Measurements from ENCODE around the gene ZNF506. TPM values are rescaled to one million over a fixed set of nuclear protein-coding genes. Genes with fewer than 3 reads are reported as not detected.
A peak's percentile ranks its signal among the peaks of the same experiment; 100 is the strongest.

ZNF506 gene
- total RNA-seq, 1 donor from 2014 or later = 12.9 TPM

DNA sequence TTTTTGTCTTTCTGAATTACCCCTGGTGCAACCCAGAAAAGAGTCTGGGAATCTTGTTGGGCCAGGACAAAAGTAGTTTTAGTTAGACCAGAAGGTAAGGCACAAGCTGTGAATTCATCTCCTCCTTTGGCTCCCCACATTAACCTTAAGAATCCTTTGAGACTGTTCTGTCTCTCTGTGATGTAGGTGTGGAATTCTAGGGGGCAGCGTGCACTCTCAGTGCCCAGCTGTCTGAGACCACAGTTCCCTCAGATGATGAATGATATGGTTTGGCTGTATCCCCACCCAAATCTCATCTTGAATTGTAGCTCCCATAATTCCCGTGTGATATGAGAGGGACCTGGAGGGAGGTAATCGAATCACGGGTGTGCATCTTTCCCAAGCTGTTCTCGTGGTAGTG lies 43.9 kb downstream of the ZNF506 start:
- H3K27ac Mint-ChIP-seq (ENCODE audit: unreplicated experiment) = no peak overlapping the region
- TF ChIP-seq, protein P1, sequence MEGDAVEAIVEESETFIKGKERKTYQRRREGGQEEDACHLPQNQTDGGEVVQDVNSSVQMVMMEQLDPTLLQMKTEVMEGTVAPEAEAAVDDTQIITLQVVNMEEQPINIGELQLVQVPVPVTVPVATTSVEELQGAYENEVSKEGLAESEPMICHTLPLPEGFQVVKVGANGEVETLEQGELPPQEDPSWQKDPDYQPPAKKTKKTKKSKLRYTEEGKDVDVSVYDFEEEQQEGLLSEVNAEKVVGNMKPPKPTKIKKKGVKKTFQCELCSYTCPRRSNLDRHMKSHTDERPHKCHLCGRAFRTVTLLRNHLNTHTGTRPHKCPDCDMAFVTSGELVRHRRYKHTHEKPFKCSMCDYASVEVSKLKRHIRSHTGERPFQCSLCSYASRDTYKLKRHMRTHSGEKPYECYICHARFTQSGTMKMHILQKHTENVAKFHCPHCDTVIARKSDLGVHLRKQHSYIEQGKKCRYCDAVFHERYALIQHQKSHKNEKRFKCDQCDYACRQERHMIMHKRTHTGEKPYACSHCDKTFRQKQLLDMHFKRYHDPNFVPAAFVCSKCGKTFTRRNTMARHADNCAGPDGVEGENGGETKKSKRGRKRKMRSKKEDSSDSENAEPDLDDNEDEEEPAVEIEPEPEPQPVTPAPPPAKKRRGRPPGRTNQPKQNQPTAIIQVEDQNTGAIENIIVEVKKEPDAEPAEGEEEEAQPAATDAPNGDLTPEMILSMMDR (IDR thresholded peaks at IDR 0.05; ENCODE audit: insufficient read depth, low read depth, low read length) = no peak
- TF ChIP-seq EZH2 (IDR thresholded peaks at IDR 0.05; ENCODE audit: insufficient read depth, low read length) = no peak
- Histone ChIP-seq H3K4me2 (ENCODE audit: low read length) (peak overlapping the region; percentile 98), H3K4me1 (ENCODE audit: insufficient read depth, low read length) (peaks cover 13% of the 10 kb centered on the region), H3K4me3 (ENCODE audit: insufficient read depth, low read depth, low read length) (peak overlapping the region; percentile 96), H2AFZ (ENCODE audit: low read depth, low read length) (no peak overlapping the region), H4K20me1 (ENCODE audit: insufficient read depth, low read length) (no peaks in the 10 kb centered on the region), H3K9ac (ENCODE audit: low read length) (no peak overlapping the region), H3K9me3 (ENCODE audit: insufficient read depth, low read depth, low read length) (peaks cover 3% of the 10 kb centered on the region), H3K79me2 (ENCODE audit: insufficient read depth, low read length) (peaks cover 7% of the 10 kb centered on the region), H3K36me3 (ENCODE audit: insufficient read depth, low read length) (peaks cover 6% of the 10 kb centered on the region), H3K27me3 (ENCODE audit: insufficient read depth, low read length) (no peaks in the 10 kb centered on the region), H3K27ac (ENCODE audit: low read depth, low read length) (no peak overlapping the region)
- peak overlapping the region; percentile 94 for H3K4me3 Mint-ChIP-seq (ENCODE audit: unreplicated experiment)
- no peaks in the 10 kb centered on the region for H3K27me3 Mint-ChIP-seq (ENCODE audit: low read depth, unreplicated experiment)
- H3K4me1 Mint-ChIP-seq (ENCODE audit: low read depth, unreplicated experiment) = peaks cover 5% of the 10 kb centered on the region
- H3K9me3 Mint-ChIP-seq (ENCODE audit: unreplicated experiment) = peaks cover 7% of the 10 kb centered on the region
- no peak for DNase-seq (ENCODE audit: low read depth)
- FAIRE-seq = no peak
- H3K36me3 Mint-ChIP-seq (ENCODE audit: low read depth, unreplicated experiment) = peaks cover 26% of the 10 kb centered on the region

DNA sequence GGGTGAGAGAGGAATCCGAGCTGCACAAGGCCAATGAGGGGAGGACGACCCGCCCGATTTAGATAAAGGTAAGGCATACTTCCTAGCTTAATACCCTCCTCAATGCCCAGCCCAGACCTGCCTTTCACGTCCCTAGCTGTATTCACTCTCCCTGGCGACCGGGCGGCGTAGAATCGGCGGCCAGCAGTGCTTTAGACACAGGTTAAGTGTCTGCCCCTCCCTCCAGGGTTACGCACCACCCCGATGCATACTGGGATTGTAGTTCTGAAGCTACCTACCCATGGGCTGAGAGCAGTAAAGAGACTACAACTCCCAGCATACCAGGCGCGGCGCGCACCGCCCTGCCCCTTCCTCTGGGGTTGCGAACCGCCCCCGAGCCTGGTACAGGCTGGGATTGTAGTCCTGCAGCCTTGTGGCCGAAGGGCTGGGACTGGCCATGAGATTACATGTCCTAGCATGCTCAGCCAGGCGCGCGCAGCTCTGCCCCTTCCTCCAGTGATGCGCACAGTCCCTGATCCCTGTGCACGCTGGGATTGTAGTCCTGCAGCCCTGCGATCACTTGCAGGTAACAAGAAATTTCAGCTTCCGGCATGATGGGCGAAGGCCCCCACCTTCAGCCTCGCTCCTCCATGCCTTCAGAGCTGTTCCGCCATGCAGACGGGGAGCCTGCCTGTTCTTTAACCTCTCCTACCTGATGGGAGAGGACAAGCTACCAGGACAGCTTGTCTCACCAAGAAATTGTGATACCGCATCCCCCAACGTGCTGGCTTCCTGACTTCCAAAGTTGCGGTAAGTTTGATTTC lies 45.1 kb downstream of the ZNF506 start:
- H3K4me3 ChIP-seq (ENCODE audit: insufficient read depth, low read depth, low read length) = peak overlapping the region; percentile 96
- peak overlapping the region; percentile 89 for H2AFZ ChIP-seq (ENCODE audit: low read depth, low read length)
- peaks cover 6% of the 10 kb centered on the region for H3K36me3 ChIP-seq (ENCODE audit: insufficient read depth, low read length)
- peaks cover 23% of the 10 kb centered on the region for H3K36me3 Mint-ChIP-seq (ENCODE audit: low read depth, unreplicated experiment)
- peaks cover 10% of the 10 kb centered on the region for H3K9me3 Mint-ChIP-seq (ENCODE audit: unreplicated experiment)
- peak overlapping the region; percentile 91 for H3K9ac ChIP-seq (ENCODE audit: low read length)
- no peaks in the 10 kb centered on the region for H4K20me1 ChIP-seq (ENCODE audit: insufficient read depth, low read length)
- peak overlapping the region; percentile 98 for H3K4me2 ChIP-seq (ENCODE audit: low read length)
- DNase-seq (ENCODE audit: low read depth) (peak; percentile 96), FAIRE-seq (no peak)
- peak overlapping the region; percentile 94 for H3K27ac Mint-ChIP-seq (ENCODE audit: unreplicated experiment)
- H3K4me1 Mint-ChIP-seq (ENCODE audit: low read depth, unreplicated experiment) = peaks cover 5% of the 10 kb centered on the region
- H3K4me1 ChIP-seq (ENCODE audit: insufficient read depth, low read length) = peaks cover 13% of the 10 kb centered on the region
- H3K79me2 ChIP-seq (ENCODE audit: insufficient read depth, low read length) = peaks cover 7% of the 10 kb centered on the region
- TF ChIP-seq, protein P1 (IDR thresholded peaks at IDR 0.05; ENCODE audit: insufficient read depth, low read depth, low read length) = no peak
- TF ChIP-seq EZH2 (IDR thresholded peaks at IDR 0.05; ENCODE audit: insufficient read depth, low read length) = no peak
- H3K27ac ChIP-seq (ENCODE audit: low read depth, low read length) = peak overlapping the region; percentile 74
- peaks cover 3% of the 10 kb centered on the region for H3K9me3 ChIP-seq (ENCODE audit: insufficient read depth, low read depth, low read length)
- H3K27me3 Mint-ChIP-seq (ENCODE audit: low read depth, unreplicated experiment) = no peaks in the 10 kb centered on the region
- peak overlapping the region; percentile 94 for H3K4me3 Mint-ChIP-seq (ENCODE audit: unreplicated experiment)
- H3K27me3 ChIP-seq (ENCODE audit: insufficient read depth, low read length) = no peaks in the 10 kb centered on the region

DNA sequence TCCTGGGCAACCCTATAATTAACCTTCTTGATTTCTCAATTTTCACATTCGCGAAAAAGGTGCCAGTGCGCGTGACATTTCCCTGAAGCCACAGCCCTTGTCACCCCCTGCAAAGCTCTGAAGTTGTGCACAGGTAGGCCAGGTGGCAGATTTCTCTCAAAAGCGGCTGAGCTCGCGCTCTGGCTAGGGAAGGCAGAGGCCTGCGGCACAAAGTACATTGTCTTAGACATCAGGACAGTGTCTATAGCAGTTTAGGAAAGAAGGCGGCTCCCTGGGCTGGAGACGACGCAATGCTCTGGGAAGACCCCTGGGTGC lies 45.7 kb downstream of the ZNF506 start:
- Histone ChIP-seq H3K9me3 (ENCODE audit: insufficient read depth, low read depth, low read length) (peaks cover 3% of the 10 kb centered on the region), H3K9ac (ENCODE audit: low read length) (peak overlapping the region; percentile 91), H3K27me3 (ENCODE audit: insufficient read depth, low read length) (no peaks in the 10 kb centered on the region), H2AFZ (ENCODE audit: low read depth, low read length) (peak overlapping the region; percentile 87), H3K79me2 (ENCODE audit: insufficient read depth, low read length) (peaks cover 7% of the 10 kb centered on the region), H3K4me1 (ENCODE audit: insufficient read depth, low read length) (peaks cover 13% of the 10 kb centered on the region), H3K4me2 (ENCODE audit: low read length) (peak overlapping the region; percentile 98), H3K36me3 (ENCODE audit: insufficient read depth, low read length) (peaks cover 6% of the 10 kb centered on the region), H3K27ac (ENCODE audit: low read depth, low read length) (peak overlapping the region; percentile 74), H4K20me1 (ENCODE audit: insufficient read depth, low read length) (no peaks in the 10 kb centered on the region), H3K4me3 (ENCODE audit: insufficient read depth, low read depth, low read length) (peak overlapping the region; percentile 96)
- no peak for DNase-seq (ENCODE audit: low read depth)
- Mint-ChIP-seq H3K4me1 (ENCODE audit: low read depth, unreplicated experiment) (peaks cover 5% of the 10 kb centered on the region), H3K27me3 (ENCODE audit: low read depth, unreplicated experiment) (no peaks in the 10 kb centered on the region), H3K9me3 (ENCODE audit: unreplicated experiment) (peaks cover 10% of the 10 kb centered on the region), H3K27ac (ENCODE audit: unreplicated experiment) (peak overlapping the region; percentile 94), H3K36me3 (ENCODE audit: low read depth, unreplicated experiment) (peaks cover 23% of the 10 kb centered on the region), H3K4me3 (ENCODE audit: unreplicated experiment) (peak overlapping the region; percentile 94)
- no peak for FAIRE-seq
- no peak for TF ChIP-seq EZH2 (IDR thresholded peaks at IDR 0.05; ENCODE audit: insufficient read depth, low read length)
- TF ChIP-seq, protein P1 (IDR thresholded peaks at IDR 0.05; ENCODE audit: insufficient read depth, low read depth, low read length) = no peak

Measured in astrocyte (in vitro differentiated cells and primary cell).